Colonic mucosa (tissue), 4 donors: ENCODE data around the gene LIN7C. TPM values are rescaled to one million over a fixed set of nuclear protein-coding genes. Genes with fewer than 3 reads are reported as not detected.

Source experiments
- DNase-seq: peaks from one replicate; pipeline ENCODE4 v3.0.0-alpha.2; 2020
- H3K27ac ChIP-seq: fragments of 200-600 bp; one replicate; pipeline ENCODE4 v1.8.0; 2021
- H3K27me3 ChIP-seq: fragments of 200-600 bp; one replicate; pipeline ENCODE4 v1.8.0; 2021
- H3K36me3 ChIP-seq: fragments of 200-600 bp; one replicate; pipeline ENCODE4 v1.8.0; 2021
- H3K4me1 ChIP-seq: fragments of 200-600 bp; one replicate; pipeline ENCODE4 v1.8.0; 2021; ENCODE audit warnings: mild to moderate bottlenecking
- H3K4me3 ChIP-seq: fragments of 200-600 bp; one replicate; pipeline ENCODE4 v1.8.0; 2021
- H3K9ac ChIP-seq, 2 donors: one replicate each; pipeline ENCODE4 v1.7.0; 2013; ENCODE audit warnings: control low read depth in 2 of 2, low read depth in 2 of 2, low read length in 2 of 2
- H3K9me3 ChIP-seq: fragments of 200-600 bp; one replicate; pipeline ENCODE4 v1.8.0; 2021
- intact Hi-C: fragments of 100-400 bp; cut with DNase I; formaldehyde crosslinking; loops from one replicate; pipeline ENCODE4 v1.14.1; 2022
- total RNA-seq, 2 donors: library from RNA; stranded (reverse); fragmentation: NEBNext Ultra II Directional in 1 of 2; extraction: Animal tissue kit (Norgen Biotek cat#: 25700) in 1 of 2; gene quantifications; one replicate each; pipeline ENCODE4 v1.2.1, GENCODE V29; 2021
- TF ChIP-seq, protein P1 (sequence below): fragments of 200-600 bp; IDR thresholded peaks from one replicate; pipeline ENCODE4 v1.8.0; 2022; ENCODE audit warnings: antibody characterized with exemption, mild to moderate bottlenecking
- donor health status: healthy.
- donor health status: DM: no; HTN: no; CAD: no.
- donor health status: DM: no; HTN: no; CAD: no.

Gene LIN7C
- total RNA-seq, 2 donors from 2014 or later: 40.7 to 53.0 TPM

DNA sequence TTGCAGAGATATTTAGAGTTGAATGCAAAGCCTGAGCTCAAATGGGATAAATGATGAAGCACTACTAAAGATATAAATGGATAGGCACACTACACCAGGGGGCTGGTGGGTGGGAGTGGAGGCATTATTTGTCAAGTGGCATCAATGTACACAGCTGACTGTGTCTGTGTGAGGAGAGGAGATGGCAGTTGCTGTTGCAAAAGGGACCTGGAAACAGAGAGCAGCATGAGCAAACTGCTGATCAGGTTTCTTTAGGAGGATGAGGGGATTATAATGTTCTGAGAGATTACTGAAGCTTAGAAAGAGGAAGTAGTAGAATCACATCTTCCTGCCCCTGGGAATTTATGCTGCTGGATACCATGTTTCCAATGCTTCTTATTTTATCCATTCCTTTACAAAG lies 39.4 kb upstream of the LIN7C start:
- Histone ChIP-seq H3K36me3 (no peaks in the 10 kb centered on the region), H3K4me3 (no peak overlapping the region), H3K27me3 (no peaks in the 10 kb centered on the region), H3K9ac (no peak overlapping the region), H3K27ac (no peak overlapping the region), H3K9me3 (no peaks in the 10 kb centered on the region), H3K4me1 (no peaks in the 10 kb centered on the region)
- no peak for DNase-seq
- intact Hi-C loops: no loop called here
- TF ChIP-seq, protein P1, sequence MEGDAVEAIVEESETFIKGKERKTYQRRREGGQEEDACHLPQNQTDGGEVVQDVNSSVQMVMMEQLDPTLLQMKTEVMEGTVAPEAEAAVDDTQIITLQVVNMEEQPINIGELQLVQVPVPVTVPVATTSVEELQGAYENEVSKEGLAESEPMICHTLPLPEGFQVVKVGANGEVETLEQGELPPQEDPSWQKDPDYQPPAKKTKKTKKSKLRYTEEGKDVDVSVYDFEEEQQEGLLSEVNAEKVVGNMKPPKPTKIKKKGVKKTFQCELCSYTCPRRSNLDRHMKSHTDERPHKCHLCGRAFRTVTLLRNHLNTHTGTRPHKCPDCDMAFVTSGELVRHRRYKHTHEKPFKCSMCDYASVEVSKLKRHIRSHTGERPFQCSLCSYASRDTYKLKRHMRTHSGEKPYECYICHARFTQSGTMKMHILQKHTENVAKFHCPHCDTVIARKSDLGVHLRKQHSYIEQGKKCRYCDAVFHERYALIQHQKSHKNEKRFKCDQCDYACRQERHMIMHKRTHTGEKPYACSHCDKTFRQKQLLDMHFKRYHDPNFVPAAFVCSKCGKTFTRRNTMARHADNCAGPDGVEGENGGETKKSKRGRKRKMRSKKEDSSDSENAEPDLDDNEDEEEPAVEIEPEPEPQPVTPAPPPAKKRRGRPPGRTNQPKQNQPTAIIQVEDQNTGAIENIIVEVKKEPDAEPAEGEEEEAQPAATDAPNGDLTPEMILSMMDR: no peak

DNA sequence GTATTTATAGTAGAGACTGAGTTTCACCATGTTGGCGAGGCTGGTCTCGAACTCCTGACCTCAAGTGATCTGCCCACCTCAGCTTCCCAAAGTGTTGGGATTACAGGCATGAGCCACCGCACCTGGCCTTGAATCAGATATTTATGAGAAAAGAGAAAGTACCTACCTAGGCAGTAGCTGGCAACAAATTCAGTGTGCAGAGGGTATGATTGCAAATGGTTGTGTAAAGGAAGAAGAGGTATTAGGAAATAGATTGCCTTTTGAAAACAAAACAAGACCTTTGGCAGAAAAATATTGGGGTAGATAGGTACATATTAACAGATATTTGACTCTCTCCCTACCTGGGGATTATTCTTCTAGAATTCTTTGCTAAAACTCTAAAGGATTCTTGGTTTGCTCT lies 38.5 kb upstream of the LIN7C start:
- DNase-seq: no peak
- TF ChIP-seq, protein P1: no peak
- no peak overlapping the region for H3K4me3 ChIP-seq
- H3K36me3 ChIP-seq: no peaks in the 10 kb centered on the region
- no peak overlapping the region for H3K9ac ChIP-seq
- no peak overlapping the region for H3K27ac ChIP-seq
- H3K4me1 ChIP-seq: no peaks in the 10 kb centered on the region
- intact Hi-C loops: no loop called here
- no peaks in the 10 kb centered on the region for H3K9me3 ChIP-seq
- H3K27me3 ChIP-seq: no peaks in the 10 kb centered on the region

DNA sequence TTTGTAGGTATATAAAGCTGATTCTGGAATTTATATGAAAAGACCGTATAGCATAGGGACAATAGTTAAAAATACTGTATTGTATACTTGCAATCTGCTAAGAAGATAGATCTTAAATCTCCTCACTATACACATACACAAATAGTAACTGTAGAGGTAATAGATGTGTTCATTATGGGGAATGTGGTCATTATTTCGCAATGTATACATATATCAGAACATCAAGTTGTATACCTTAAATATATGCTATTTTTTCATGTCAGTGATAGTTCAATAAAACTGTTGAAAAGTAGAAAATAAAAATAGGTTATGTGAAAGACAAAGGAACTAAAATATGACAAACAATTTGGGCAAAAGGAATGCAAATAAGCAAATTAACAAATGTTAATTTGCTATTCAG lies 35.2 kb upstream of the LIN7C start:
- intact Hi-C loops: no loop called here
- TF ChIP-seq, protein P1: no peak
- H3K36me3 ChIP-seq: no peaks in the 10 kb centered on the region

DNA sequence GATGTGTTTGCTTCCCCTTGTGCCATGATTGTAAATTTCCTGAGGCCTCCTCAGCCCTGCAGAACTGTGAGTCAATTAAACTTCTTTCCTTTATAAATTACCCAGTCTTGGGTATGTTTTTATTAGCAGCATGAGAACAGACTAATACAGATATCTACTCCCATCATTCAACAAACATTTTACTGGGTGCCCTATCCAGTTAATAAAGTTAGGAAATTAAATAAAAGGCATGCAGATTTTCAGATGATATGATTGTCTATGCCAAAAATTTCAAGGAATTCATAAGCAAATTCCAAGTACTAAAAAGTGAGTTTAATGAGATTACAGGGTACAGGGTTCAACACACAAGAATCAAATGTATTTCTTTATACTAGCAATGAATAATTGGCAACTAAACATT lies 33.5 kb upstream of the LIN7C start:
- TF ChIP-seq, protein P1: no peak
- Histone ChIP-seq H3K36me3 (no peaks in the 10 kb centered on the region), H3K4me3 (no peak overlapping the region), H3K4me1 (no peaks in the 10 kb centered on the region), H3K9me3 (no peaks in the 10 kb centered on the region), H3K27ac (no peak overlapping the region), H3K9ac (no peak overlapping the region), H3K27me3 (no peaks in the 10 kb centered on the region)
- intact Hi-C loops: no loop called here
- DNase-seq: no peak

More for the DNA sequence above, 35.2 kb upstream of the LIN7C start:
- Histone ChIP-seq H3K9me3 (no peaks in the 10 kb centered on the region), H3K27me3 (no peaks in the 10 kb centered on the region), H3K4me3 (no peak overlapping the region), H3K27ac (no peak overlapping the region), H3K4me1 (no peaks in the 10 kb centered on the region), H3K9ac (no peak overlapping the region)
- DNase-seq: no peak

DNA sequence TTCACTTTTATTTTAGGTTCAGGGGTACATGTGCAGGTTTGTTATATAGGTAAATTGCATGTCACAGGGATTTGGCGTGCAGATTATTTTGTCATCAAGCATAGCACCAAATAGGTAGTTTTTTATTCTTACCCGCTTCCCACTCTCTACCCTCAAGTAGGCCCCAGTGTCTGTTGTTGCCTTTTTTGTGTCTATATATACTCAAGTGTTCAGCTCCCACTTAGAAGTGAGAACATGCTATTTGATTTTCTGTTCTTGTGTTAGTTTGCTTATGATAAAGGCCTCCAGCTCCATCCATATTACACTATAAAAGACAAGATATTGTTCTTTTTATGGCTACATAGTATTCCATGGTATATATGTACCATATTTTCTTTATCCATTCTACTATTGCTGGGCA lies 28.5 kb upstream of the LIN7C start:
- no peak overlapping the region for H3K27ac ChIP-seq
- TF ChIP-seq, protein P1: no peak
- no peaks in the 10 kb centered on the region for H3K4me1 ChIP-seq
- H3K9me3 ChIP-seq: no peaks in the 10 kb centered on the region
- no peaks in the 10 kb centered on the region for H3K36me3 ChIP-seq
- H3K4me3 ChIP-seq: no peak overlapping the region
- no peak overlapping the region for H3K9ac ChIP-seq
- no peak for DNase-seq
- intact Hi-C loops: no loop called here
- no peaks in the 10 kb centered on the region for H3K27me3 ChIP-seq
